Measurements from ENCODE around the gene SLC2A10.

SLC2A10 gene

DNA sequence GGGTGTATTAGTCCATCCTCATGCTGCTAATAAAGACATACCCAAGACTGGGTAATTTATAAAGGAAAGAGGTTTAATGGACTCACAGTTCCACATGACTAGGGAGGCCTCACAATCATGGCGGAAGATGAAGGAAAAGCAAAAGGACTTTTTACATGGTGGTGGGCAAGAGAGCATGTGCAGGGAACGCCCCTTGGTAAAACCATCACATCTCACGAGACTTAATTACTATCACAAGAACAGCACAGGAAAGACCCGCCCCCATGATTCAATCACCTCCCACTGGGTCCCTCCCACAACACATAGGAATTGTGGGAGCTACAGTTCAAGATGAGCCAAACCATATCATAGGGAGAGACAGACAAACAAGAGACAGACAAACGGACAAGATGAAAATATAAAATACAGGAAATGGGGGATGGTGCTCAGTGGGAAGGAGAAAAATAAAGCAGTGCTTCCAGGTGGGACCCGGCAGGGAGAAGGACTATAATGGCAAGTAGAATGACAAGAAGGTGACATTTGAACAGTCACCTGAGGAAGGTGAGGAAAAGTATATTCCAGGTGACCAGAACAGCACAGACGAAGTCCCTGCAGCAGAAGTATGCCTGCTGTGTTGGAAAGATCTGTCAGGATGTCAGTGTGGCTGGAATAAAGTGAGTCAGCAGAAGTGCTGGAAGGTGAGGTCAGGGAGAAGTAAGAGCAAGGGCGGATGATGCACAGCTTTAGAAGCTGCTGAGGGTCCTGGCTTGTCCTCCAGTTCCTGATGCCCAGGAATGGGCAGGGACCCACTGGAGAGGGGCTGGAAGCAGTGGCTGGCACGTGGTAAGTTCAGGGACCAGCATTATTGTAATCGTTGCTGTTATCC is 61.1 kb downstream of the SLC2A10 start:
- no peak for DNase-seq (ENCODE audit: low read depth)

DNA sequence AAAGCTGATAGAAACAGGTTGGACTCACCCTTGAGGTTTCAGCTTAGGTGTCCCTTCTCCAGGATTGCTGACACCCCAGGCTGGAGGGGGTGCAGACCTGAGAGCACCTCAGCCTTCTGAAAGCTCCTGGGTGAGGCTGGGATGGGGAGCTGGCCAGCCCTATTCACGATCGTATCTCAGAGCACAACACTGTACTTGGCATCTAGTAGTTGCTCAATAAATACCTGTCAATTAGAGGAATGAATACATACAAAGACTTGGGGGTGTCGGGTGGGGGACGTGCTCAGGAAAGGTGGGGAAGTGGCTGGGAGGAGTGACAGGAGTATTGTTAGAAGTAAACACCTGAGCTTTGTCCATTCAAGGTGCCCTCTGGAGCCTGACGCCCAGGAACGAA is 61.7 kb downstream of the SLC2A10 start:
- no peak for DNase-seq (ENCODE audit: low read depth)

DNA sequence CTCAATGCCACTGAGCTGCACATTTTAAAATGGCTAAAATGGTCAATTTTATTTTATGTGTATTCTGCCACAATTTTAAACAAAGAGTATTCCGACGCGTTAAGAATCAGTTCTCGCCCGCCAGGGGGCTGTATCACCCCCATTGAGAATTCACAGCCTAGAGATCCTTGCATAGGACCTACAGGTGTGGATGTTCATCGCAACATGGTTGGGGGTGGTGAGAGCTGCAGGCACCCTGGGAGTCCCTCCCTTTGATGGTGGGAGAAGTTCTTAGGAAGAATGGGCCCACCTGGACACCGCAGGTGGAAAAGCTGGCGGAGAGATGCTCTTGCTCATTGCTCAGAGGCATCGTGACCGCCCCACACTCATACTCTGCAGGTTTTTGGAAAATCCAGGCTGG is 63.5 kb downstream of the SLC2A10 start:
- DNase-seq (ENCODE audit: low read depth) = no peak

DNA sequence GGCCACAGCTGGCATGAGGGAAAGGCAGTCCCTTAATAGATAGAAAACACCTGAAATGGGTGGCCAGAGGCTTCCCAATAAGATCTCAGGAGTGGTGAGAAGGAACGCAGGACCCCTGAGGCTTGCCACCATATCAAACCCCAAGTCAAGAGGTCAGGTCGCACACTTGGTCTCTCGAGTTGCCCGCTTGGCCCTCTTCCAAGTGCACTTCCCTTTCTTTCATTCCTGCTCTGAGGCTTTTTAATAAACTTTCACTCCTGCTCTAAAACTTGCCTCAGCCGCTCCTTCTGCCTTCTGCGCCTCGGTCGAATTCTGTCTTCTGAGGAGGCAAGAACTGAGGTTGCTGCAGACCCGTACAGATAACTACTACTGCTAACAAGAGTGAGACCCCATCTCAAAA is 64.2 kb downstream of the SLC2A10 start:
- no peak for DNase-seq (ENCODE audit: low read depth)

DNA sequence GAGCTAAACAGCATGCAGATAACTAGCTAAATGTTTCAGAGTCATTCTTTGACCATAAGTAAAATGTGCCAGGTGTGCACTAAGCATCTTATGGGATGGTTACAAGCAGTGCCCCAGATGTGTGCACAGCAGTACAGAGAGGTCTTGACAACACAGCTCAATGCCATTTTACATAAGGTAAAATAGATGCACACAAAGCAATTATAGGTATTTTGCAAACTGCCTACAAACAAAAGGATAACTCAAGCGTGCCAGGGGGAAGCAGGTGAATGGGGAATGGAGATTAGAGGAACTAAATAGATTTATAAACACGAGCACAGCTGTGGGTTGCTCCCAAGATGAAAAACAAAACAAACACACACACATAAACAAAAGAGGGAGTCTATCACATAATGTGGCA is 64.8 kb downstream of the SLC2A10 start:
- DNase-seq (ENCODE audit: low read depth) = no peak

DNA sequence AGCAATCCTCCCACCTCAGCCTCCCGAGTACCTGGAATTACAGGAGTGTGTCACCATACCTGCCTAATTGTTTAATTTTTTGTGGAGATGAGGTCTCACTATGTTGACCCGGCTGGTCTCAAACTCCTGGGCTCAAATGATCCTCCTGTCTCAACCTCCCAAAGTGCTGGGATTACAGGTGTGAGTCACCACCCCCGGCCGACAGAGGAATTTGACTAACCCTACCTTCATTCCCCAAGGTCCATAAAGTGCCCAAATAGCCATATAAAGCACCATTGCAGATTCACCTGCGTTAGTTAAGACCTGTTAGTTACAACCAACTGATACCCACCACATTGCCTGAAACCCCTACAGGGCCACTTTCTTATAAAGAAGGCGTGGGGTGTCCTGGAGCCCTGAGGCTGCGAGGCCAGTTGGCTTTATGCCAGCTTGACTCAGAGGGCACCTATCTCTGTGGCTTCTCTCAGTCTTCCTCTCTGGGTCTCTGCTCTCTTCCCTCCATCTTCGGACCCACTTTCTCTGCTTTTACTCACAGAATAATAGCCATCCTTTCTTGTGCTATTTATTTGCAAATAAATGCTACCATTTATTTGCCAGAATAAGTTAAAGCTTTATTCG is 65.6 kb downstream of the SLC2A10 start:
- no peak for DNase-seq (ENCODE audit: low read depth)

DNA sequence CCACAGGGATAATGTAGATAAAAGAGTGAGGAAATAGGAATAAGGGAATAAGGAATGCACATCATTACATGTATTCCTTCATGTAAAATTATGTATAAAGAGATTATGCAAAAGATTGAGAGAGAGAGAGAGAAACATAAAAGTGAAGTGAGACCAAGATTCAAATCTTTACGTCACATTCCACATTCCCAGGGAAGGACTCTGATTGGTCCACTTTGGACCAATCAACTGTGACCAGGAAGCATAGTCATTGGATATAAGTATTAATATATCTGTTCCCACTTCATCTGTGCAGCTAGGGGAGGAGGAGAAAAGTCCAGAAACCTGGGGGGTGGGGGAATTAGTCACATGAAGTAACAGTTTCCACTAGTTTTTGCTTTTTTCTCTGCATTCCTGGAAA is 66.4 kb downstream of the SLC2A10 start:
- no peak for DNase-seq (ENCODE audit: low read depth)

DNA sequence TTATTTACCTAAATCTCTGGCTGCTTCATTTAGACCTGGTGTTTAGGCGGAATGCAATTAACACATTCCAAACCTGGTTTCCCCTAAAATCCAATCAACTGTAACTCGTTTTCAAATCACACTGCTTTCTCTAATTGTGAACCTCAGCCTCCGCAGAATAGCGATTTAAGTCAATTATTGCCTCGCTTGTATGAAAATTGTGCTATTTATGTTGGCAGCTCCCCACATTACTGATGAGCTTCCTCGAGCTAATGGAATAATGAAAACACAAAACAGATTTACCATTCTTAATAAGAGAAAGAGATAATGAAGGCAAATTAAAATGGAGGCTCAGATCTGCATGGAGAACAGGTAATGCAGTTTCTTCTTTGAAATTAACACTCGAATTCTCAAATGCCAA is 67.9 kb downstream of the SLC2A10 start:
- no peak for DNase-seq (ENCODE audit: low read depth)

DNA sequence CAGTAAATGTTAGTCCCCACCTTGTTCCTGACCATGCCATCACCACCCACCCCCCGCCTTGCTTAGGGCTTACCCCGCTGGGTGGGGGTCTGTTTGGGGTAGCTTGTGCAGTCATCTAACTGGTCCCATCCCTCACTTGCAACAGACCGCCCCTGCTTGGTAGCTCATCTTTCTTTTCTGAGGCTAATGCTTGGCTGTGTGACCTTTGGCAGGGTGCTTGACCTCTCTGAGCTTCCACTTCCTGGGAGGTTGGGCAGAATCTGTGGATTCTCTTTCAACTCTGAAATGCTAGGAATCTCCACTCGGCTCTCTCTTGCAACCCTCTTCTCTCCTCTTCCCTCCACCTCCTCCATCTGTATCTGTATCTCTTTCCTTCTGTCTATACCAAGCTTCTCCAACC is 70.4 kb downstream of the SLC2A10 start:
- DNase-seq (ENCODE audit: low read depth) = no peak

DNA sequence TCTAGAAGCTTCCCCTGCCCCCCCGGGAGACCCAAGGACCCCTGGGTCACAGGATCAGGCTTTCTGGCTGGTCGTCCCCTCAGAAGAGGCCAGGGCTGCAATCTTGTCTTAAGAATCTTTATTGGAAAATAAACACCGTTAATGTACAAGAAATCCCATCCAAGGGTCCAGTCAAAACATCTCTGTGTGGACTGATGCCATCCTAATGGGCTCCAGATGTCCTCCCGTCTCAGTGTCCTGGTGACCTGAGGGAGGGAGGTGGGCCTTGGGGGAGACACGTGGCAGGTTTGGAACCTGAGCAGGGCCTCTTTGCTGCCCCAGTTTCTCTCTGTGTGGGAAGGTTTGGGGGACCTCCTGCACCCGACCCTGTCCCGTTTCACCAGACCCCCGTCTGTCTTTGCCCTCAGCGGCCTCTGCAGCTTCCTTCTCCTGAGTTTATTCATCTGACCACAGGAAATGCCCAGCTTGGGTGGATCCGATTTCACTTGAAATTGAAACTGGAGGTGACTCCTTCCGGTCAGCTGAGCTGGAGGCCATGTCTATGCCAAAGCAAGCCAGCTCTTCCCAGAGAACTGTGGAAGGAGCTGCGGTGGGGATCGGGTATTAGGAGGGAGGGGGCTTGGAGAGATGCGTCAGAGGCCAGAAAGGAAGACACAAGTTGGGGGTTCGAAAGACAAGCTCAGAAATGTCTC is 75.1 kb downstream of the SLC2A10 start:
- DNase-seq (ENCODE audit: low read depth) = peak; percentile 39

Measured in GM04503 (cell line).